Measurements from ENCODE around the gene CCM2. TPM values are rescaled to one million over a fixed set of nuclear protein-coding genes. Genes with fewer than 3 reads are reported as not detected.

Gene CCM2
- polyA plus RNA-seq, 6 donors from 2014 or later: 69.3 to 136 (median 77.3) TPM

DNA sequence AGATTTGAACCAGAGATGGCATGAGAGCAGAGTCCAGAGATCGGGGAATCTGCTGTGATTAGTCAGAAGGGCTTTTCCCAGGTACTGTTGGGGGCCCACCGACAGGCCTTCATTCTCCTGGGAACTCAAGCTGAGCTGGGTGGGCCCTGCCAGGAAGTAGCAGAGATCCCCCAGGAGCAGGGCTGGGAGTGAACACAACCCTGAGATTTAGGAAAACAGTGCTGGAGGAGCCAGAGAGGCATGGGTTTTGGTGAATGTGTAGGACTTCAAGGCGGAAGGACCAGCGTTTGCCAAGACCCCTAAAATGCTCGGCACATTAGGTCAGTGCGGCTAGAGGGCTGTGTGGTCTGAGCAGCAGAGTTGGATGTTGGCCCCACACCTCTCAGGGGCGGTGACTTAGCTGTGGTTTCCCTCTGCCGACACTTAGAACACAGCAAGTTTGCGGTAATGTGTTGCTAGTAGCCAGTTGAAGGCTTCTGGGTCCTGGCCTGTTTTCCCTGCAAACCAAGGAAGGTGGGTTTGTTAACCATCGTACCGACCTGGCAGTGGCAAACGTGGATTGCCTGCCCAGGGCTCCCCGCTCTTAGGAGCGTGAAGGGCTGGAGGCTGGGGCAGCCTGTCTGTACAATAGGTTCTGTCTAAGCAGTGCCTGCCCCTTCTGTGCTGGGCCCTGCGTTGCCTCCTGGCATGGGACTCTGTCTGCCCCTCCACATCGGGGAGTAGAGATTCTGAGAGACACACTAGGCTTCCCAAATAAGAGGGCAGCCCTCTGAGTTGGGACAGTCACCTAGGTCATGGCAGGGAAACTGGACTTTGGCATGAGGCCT, 74.7 kb downstream of the CCM2 start:
- peaks cover 0 to 36% of the 10 kb centered on the region in 2 donors for H3K36me3 Mint-ChIP-seq
- no peaks in the 10 kb centered on the region for H3K9me3 Mint-ChIP-seq
- ATAC-seq (ENCODE audit: low read depth in 2 of 2): no peak

DNA sequence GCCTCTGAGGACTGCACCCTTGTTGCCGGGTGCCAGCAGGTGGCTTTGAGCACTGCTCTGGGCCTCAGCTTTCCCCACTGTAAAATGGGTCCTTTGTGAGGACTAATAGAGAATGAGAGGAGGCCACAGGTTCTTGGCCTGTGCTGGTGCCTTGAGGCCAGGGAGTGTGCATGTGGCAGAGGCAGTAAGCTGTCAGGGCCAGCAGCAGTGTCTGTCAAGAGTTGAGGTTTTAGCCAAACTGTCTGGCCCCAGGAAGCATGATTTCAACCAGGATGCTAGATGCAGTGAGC, 75.3 kb downstream of the CCM2 start:
- DNase-seq (no peak), ATAC-seq (ENCODE audit: low read depth in 2 of 2) (no peak)
- Mint-ChIP-seq H3K4me1 (peaks cover 4 to 31% (median 28%) of the 10 kb centered on the region in 3 donors), H3K9me3 (no peaks in the 10 kb centered on the region), H3K27me3 (no peaks in the 10 kb centered on the region), H3K36me3 (peaks cover 0 to 36% of the 10 kb centered on the region in 2 donors), H3K27ac (peak overlapping the region in 2 of 6 donors; percentile 63 to 73), H3K4me3 (no peak overlapping the region)

More for the DNA sequence above, 74.7 kb downstream of the CCM2 start:
- Mint-ChIP-seq H3K27ac (peak overlapping the region in 2 of 6 donors; percentile 63 to 73), H3K4me3 (peak overlapping the region in 1 of 8 donors; percentile 47), H3K27me3 (no peaks in the 10 kb centered on the region), H3K4me1 (peaks cover 4 to 26% (median 26%) of the 10 kb centered on the region in 3 donors)
- DNase-seq: no peak

- peaks cover 4 to 31% (median 28%) of the 10 kb centered on the region in 3 donors for H3K4me1 Mint-ChIP-seq
- H3K36me3 Mint-ChIP-seq: peaks cover 0 to 36% of the 10 kb centered on the region in 2 donors
- H3K4me3 Mint-ChIP-seq: no peak overlapping the region
Measured at GRCh38 chr7:45075871-45076796, 76.1 kb downstream of the CCM2 start.

GRCh38 chr7:45076946-45077345, 76.9 kb downstream of the CCM2 start:
- ATAC-seq (ENCODE audit: low read depth in 2 of 2): no peak
- DNase-seq: no peak
- Mint-ChIP-seq H3K9me3 (no peaks in the 10 kb centered on the region), H3K4me3 (peak overlapping the region in 1 of 8 donors; percentile 15), H3K27me3 (no peaks in the 10 kb centered on the region), H3K36me3 (peaks cover 0 to 32% of the 10 kb centered on the region in 2 donors), H3K27ac (no peak overlapping the region), H3K4me1 (peaks cover 4 to 31% (median 28%) of the 10 kb centered on the region in 3 donors)

More at GRCh38 chr7:45075871-45076796, 76.1 kb downstream of the CCM2 start:
- ATAC-seq (ENCODE audit: low read depth in 2 of 2): no peak
- H3K9me3 Mint-ChIP-seq: no peaks in the 10 kb centered on the region
- DNase-seq: no peak
- no peaks in the 10 kb centered on the region for H3K27me3 Mint-ChIP-seq
- H3K27ac Mint-ChIP-seq: no peak overlapping the region

DNA sequence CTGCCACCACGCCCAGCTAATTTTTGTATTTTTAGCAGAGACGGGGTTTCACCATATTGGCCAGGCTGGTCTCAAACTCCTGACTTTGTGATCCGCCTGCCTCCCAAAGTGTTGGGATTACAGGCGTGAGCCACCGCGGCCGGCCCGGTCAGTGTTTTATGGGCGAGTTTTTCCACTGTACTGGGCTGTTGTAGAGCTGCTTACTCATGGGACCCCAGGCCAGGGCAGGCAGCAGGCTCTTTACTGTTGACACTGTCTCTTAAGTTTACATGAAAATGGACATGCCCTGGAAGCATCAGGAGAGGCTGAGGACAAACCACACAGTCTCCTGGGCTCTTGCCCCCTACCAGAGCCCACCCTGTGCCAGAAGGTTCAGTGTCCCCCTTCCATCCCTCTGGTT, 77.6 kb downstream of the CCM2 start:
- Mint-ChIP-seq H3K9me3 (no peaks in the 10 kb centered on the region), H3K27me3 (no peaks in the 10 kb centered on the region), H3K4me1 (peaks cover 4 to 31% (median 27%) of the 10 kb centered on the region in 3 donors), H3K4me3 (no peak overlapping the region), H3K36me3 (peaks cover 0 to 28% of the 10 kb centered on the region in 2 donors), H3K27ac (peak overlapping the region in 3 of 6 donors; percentile 42 to 58 (median 49))
- DNase-seq: no peak
- ATAC-seq (ENCODE audit: low read depth in 2 of 2): no peak

GRCh38 chr7:45078125-45078681, 78.2 kb downstream of the CCM2 start:
- H3K4me3 Mint-ChIP-seq: no peak overlapping the region
- no peaks in the 10 kb centered on the region for H3K9me3 Mint-ChIP-seq
- H3K27ac Mint-ChIP-seq: peak overlapping the region in 3 of 6 donors; percentile 30 to 85 (median 58)
- ATAC-seq (ENCODE audit: low read depth in 2 of 2): no peak
- H3K4me1 Mint-ChIP-seq: peaks cover 4 to 27% (median 21%) of the 10 kb centered on the region in 3 donors
- peaks cover 0 to 21% of the 10 kb centered on the region in 2 donors for H3K36me3 Mint-ChIP-seq
- DNase-seq: no peak
- no peaks in the 10 kb centered on the region for H3K27me3 Mint-ChIP-seq

DNA sequence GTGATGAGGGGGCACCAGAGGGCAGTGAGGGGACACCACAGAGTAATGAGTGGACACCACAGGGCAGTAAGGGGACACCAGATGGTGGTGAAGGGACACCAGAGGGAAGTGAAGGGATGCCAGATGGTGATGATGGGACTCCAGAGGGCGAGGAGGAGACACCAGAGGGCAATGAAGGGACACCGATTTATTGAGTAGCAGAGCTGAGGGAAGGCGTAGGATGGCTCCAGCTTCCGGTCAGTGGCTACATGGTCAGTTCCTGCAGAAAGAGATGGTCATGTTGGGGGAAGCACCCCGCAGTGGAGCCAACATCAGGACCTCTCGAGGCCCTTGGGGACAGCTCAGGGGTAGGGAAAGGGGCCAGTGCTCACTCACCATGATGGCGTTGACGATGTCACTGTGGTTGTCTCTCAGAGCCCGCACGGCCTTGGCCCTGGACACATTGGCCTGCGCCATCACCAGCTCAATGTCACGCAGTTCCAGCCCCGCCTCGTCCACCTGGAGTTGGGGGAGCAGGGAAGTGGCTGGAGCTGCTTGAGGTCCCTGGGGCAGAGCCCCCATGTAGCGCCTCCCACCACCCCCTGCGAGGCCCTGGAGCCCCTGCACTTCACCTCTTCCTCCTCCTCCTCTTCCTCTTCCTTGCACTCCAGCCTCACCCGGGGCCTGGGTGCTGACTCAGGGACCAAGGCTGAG, 80.4 kb downstream of the CCM2 start:
- no peak for DNase-seq
- Mint-ChIP-seq H3K4me3 (no peak overlapping the region), H3K4me1 (peaks cover 4 to 22% (median 19%) of the 10 kb centered on the region in 3 donors), H3K9me3 (no peaks in the 10 kb centered on the region), H3K27me3 (no peaks in the 10 kb centered on the region), H3K36me3 (peaks cover 0 to 4% of the 10 kb centered on the region in 2 donors), H3K27ac (peak overlapping the region in 5 of 6 donors; percentile 9 to 86 (median 65))
- ATAC-seq (ENCODE audit: low read depth in 2 of 2): no peak

- ATAC-seq (ENCODE audit: low read depth in 2 of 2): no peak
- no peak for DNase-seq
- Mint-ChIP-seq H3K27ac (peak overlapping the region in 3 of 6 donors; percentile 58 to 78 (median 65)), H3K36me3 (no peaks in the 10 kb centered on the region), H3K9me3 (no peaks in the 10 kb centered on the region), H3K4me3 (no peak overlapping the region), H3K27me3 (no peaks in the 10 kb centered on the region), H3K4me1 (peaks cover 4 to 21% (median 19%) of the 10 kb centered on the region in 3 donors)
Measured at GRCh38 chr7:45080958-45081669, 81.1 kb downstream of the CCM2 start.

DNA sequence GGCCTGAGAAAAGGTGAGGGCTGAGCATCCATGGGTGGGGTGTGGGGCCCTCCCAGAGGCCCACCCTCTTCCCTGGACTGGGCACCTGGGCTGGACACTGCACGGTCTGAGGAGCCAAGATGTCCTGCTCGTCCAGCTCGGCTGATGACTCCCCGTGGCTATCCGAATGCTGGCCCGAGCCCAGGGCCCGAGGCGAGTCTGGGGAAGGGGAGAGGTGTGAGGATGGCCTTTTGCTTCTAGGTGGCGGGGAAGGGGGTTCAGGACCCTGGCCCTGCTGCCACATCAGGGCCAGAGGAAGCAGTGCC, 81.6 kb downstream of the CCM2 start:
- H3K36me3 Mint-ChIP-seq: no peaks in the 10 kb centered on the region
- H3K27ac Mint-ChIP-seq: peak overlapping the region in 2 of 6 donors; percentile 58 to 65
- H3K27me3 Mint-ChIP-seq: peaks cover 0 to under 1% (median 0%) of the 10 kb centered on the region in 3 donors
- no peaks in the 10 kb centered on the region for H3K9me3 Mint-ChIP-seq
- no peak for ATAC-seq (ENCODE audit: low read depth in 2 of 2)
- DNase-seq: no peak
- peaks cover 4 to 21% (median 19%) of the 10 kb centered on the region in 3 donors for H3K4me1 Mint-ChIP-seq
- H3K4me3 Mint-ChIP-seq: no peak overlapping the region

DNA sequence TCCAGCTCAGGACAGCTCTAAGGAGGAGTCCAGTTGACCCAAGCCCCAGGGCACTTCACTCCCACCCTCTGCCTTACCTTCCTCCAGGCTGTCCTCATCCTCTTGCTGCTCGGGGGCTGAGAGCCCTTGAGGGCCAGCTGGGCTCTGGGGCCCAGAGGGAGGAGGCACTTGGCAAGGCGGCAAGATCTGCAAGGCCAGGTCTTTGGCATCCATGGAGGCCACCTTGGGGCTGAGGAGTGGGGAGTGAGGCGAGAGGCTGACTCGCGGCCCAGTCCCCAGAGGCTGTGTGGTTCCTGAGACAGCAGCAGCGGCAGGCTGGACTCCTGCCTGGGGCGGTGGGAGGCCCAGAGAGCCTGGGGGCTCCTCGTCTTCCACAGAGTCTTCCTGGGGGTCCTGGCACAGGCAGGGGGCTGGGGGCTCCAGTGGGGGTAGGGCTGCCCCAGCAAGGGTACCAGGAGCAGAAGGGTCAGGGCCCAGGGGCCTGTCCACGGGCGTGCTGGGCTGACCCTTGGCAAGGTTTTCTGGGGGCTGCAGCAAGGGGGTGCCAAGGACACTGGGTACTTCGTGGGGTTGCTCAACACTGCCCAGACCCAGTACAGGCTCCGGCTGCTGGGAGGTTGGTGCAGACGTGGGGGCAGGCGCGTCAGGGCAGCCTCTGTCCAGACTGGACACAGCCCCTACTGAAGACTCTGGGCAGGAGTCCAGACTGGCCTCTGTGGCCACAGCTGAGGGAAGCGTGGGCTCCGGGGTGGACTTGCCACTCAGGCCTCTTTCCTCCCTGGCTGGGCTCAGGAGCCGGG, 82.2 kb downstream of the CCM2 start:
- ATAC-seq (ENCODE audit: low read depth in 2 of 2) (no peak), DNase-seq (no peak)
- H3K36me3 Mint-ChIP-seq: no peaks in the 10 kb centered on the region
- H3K4me1 Mint-ChIP-seq: peaks cover 4 to 21% (median 19%) of the 10 kb centered on the region in 3 donors
- no peaks in the 10 kb centered on the region for H3K9me3 Mint-ChIP-seq
- H3K27ac Mint-ChIP-seq: peak overlapping the region in 2 of 6 donors; percentile 65 to 90
- peaks cover 0 to 7% (median 0%) of the 10 kb centered on the region in 3 donors for H3K27me3 Mint-ChIP-seq
- H3K4me3 Mint-ChIP-seq: no peak overlapping the region

- Mint-ChIP-seq H3K27me3 (peaks cover 0 to 9% (median 0%) of the 10 kb centered on the region in 3 donors), H3K4me3 (peak overlapping the region in 1 of 8 donors; percentile 35), H3K27ac (peak overlapping the region in 2 of 6 donors; percentile 38 to 44), H3K4me1 (peaks cover 5 to 19% (median 16%) of the 10 kb centered on the region in 3 donors), H3K36me3 (no peaks in the 10 kb centered on the region), H3K9me3 (no peaks in the 10 kb centered on the region)
- ATAC-seq (ENCODE audit: low read depth in 2 of 2) (no peak), DNase-seq (no peak)
Measured at GRCh38 chr7:45082831-45083331, 82.9 kb downstream of the CCM2 start.
